Astrocyte (in vitro differentiated cells and primary cell): ENCODE data around the gene FRMD5.

ENCODE experiments used
- CTCF ChIP-seq: IDR thresholded peaks from 2 replicates; pipeline ENCODE4 v1.5.1; 2011; ENCODE audit warnings: low read depth, mild to moderate bottlenecking, inconsistent platforms, low read length, moderate library complexity; ENCODE audit not compliant: insufficient read depth
- EZH2 ChIP-seq: IDR thresholded peaks from 2 replicates; pipeline ENCODE4 v1.6.1; 2012; ENCODE audit warnings: mild to moderate bottlenecking, low read length, inconsistent platforms; ENCODE audit not compliant: insufficient read depth

DNA sequence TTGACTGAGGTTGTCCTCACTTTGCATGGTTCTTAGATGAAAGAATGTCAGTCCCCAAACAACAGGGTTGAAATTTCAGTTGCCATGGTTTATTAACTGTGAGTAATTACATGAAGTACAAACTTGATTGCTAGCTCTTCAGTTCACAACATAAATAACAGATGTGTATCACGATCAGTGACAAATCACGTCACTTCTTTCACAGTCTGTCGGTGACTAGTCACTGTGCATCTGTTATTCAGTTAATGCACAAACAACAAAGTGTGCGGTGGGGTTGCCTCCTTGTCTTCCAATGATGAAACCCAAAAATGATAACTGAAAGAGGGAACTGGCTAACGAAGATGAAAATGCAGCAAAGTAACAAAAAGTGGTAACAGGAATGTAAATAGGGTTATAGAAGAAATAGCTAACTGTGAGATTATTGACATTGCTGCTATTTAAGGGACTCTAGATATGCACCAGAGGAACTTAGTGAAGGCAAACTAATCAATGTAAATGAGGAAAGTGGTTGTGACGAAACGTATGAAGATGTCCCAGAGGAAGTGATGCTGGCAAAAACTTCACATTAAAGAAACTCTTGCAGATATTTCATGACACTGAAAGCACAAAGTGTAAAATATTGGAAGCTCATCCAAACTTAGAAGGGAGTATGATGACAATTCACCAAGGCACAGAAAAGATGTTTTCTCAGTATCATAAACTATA, 208.9 kb downstream of the FRMD5 start:
- TF ChIP-seq CTCF (no peak), EZH2 (no peak)
